ENCODE data around the gene UQCRFS1. TPM values are rescaled to one million over a fixed set of nuclear protein-coding genes. Genes with fewer than 3 reads are reported as not detected.

UQCRFS1 gene
- total RNA-seq, 1 donor from 2014 or later = 29.4 TPM

GRCh38 chr19:29206453-29206852 lies 6.5 kb downstream of the UQCRFS1 start:
- DNase-seq (ENCODE audit: low spot score, unreplicated experiment) = no peak
- Mint-ChIP-seq H3K4me1 (ENCODE audit: low read depth) (peaks cover 16% of the 10 kb centered on the region), H3K27ac (peak overlapping the region; percentile 10), H3K27me3 (no peaks in the 10 kb centered on the region), H3K36me3 (ENCODE audit: insufficient read depth) (peaks cover 20% of the 10 kb centered on the region), H3K4me3 (ENCODE audit: low read depth) (no peak overlapping the region), H3K9me3 (ENCODE audit: low read depth) (peaks cover 4% of the 10 kb centered on the region)
- no peak for TF ChIP-seq CTCF (IDR thresholded peaks at IDR 0.05; ENCODE audit: unreplicated experiment)

GRCh38 chr19:29202281-29202680 lies 10.7 kb downstream of the UQCRFS1 start:
- Mint-ChIP-seq H3K36me3 (ENCODE audit: insufficient read depth) (peaks cover 13% of the 10 kb centered on the region), H3K27ac (no peak overlapping the region), H3K4me1 (ENCODE audit: low read depth) (no peaks in the 10 kb centered on the region), H3K27me3 (no peaks in the 10 kb centered on the region), H3K4me3 (ENCODE audit: low read depth) (no peak overlapping the region), H3K9me3 (ENCODE audit: low read depth) (peaks cover 7% of the 10 kb centered on the region)
- no peak for DNase-seq (ENCODE audit: low spot score, unreplicated experiment)
- TF ChIP-seq CTCF (IDR thresholded peaks at IDR 0.05; ENCODE audit: unreplicated experiment) = no peak

- H3K4me3 Mint-ChIP-seq (ENCODE audit: low read depth) = no peak overlapping the region
- H3K9me3 Mint-ChIP-seq (ENCODE audit: low read depth) = peaks cover 7% of the 10 kb centered on the region
- H3K4me1 Mint-ChIP-seq (ENCODE audit: low read depth) = no peaks in the 10 kb centered on the region
- H3K27ac Mint-ChIP-seq = no peak overlapping the region
- DNase-seq (ENCODE audit: low spot score, unreplicated experiment) = no peak
- H3K36me3 Mint-ChIP-seq (ENCODE audit: insufficient read depth) = peaks cover 12% of the 10 kb centered on the region
- no peaks in the 10 kb centered on the region for H3K27me3 Mint-ChIP-seq
- no peak for TF ChIP-seq CTCF (IDR thresholded peaks at IDR 0.05; ENCODE audit: unreplicated experiment)
These were observed 11.1 kb downstream of the UQCRFS1 start for GRCh38 chr19:29201855-29202254.

- H3K4me1 Mint-ChIP-seq (ENCODE audit: low read depth) = peaks cover 4% of the 10 kb centered on the region
- peaks cover 3% of the 10 kb centered on the region for H3K27me3 Mint-ChIP-seq
- peaks cover 2% of the 10 kb centered on the region for H3K36me3 Mint-ChIP-seq (ENCODE audit: insufficient read depth)
- no peak for DNase-seq (ENCODE audit: low spot score, unreplicated experiment)
- H3K4me3 Mint-ChIP-seq (ENCODE audit: low read depth) = no peak overlapping the region
- H3K27ac Mint-ChIP-seq = no peak overlapping the region
- TF ChIP-seq CTCF (IDR thresholded peaks at IDR 0.05; ENCODE audit: unreplicated experiment) = no peak
- peaks cover 7% of the 10 kb centered on the region for H3K9me3 Mint-ChIP-seq (ENCODE audit: low read depth)
These were observed 18.3 kb downstream of the UQCRFS1 start for GRCh38 chr19:29194658-29195057.

- peaks cover 2% of the 10 kb centered on the region for H3K36me3 Mint-ChIP-seq (ENCODE audit: insufficient read depth)
- H3K9me3 Mint-ChIP-seq (ENCODE audit: low read depth) = peaks cover 3% of the 10 kb centered on the region
- no peak overlapping the region for H3K4me3 Mint-ChIP-seq (ENCODE audit: low read depth)
- no peak overlapping the region for H3K27ac Mint-ChIP-seq
- peaks cover 4% of the 10 kb centered on the region for H3K4me1 Mint-ChIP-seq (ENCODE audit: low read depth)
- no peak for TF ChIP-seq CTCF (IDR thresholded peaks at IDR 0.05; ENCODE audit: unreplicated experiment)
- peaks cover 3% of the 10 kb centered on the region for H3K27me3 Mint-ChIP-seq
- no peak for DNase-seq (ENCODE audit: low spot score, unreplicated experiment)
These were observed 19.8 kb downstream of the UQCRFS1 start for GRCh38 chr19:29193155-29193554.
